ENCODE results near the gene LLCFC1.

Gene LLCFC1

DNA sequence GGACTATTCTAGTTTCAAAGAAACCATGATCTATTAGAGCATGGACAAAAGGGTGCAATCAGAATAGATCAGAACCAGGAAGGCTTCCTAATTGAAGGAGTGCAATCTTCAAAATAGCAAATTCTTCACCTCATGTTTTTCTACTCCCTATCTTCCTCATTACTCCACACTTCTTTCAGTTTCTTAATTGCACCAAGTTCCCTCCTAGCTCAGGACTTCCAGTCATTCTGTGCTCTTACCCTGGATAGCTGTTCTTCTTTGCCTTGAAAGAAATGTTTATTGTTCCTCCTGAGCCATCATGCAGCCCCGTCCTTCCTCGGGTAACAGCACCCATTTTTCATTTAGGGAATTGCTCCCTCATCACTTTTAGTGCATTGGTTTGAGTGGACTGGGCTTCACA lies 28.8 kb upstream of the LLCFC1 start:
- DNase-seq: no peak

DNA sequence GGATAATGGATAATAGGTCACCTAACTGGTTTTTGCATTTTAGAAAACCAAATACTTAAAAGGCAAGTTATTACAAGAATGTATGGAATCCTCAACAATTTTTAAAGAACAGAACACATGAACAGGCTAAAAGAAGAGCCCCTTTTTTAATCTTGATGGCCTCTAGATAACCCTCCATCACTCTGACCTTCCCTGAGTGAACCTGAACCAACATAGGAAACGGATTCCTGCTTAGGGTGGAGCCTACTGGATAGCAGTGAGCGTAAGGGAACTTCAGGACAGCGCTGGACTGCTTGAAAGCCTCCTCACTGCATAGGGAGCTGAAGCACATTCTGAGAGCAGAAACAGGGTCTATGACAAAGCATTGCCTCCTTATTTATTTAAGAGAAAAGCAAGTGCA lies 26.2 kb upstream of the LLCFC1 start:
- no peak for DNase-seq

DNA sequence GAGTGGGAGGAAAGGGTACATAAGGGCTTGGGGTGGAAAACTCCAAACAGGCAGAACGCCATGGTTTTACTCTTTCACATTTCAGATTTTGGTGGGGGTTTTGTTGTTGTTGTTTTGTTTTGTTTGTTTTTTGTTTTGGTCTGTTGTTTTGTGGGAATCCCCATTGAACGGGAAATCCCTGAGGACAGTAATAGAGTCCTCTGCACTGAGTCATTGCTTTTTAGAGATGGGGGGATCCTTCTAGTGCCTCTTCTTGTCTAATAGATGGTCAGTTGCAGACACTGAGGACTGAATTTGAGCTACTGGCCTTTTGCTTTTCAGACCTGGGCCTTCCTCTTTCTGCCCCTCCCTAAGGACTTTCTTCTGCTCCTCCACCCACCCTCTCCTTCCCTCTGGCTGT lies 25.7 kb upstream of the LLCFC1 start:
- DNase-seq: no peak

DNA sequence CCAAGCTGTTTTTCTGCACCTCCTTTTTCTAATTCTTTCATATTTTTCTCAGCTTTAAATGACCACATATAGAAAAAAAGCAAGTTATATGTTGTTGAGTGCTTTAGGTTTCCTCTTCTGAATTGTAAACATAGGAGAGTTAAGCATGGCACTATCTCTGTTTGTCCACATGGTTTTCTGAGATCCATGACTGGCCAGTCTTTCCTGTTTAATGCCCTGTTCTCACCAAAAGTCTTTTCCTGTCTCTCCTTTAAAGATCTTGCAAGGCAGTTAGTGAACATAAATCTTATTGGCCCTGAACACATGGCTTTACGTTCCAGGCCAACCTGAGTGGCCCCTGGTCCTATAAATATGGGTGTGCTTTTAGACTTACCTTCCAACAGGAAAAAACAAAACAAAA lies 25.2 kb upstream of the LLCFC1 start:
- DNase-seq: no peak

DNA sequence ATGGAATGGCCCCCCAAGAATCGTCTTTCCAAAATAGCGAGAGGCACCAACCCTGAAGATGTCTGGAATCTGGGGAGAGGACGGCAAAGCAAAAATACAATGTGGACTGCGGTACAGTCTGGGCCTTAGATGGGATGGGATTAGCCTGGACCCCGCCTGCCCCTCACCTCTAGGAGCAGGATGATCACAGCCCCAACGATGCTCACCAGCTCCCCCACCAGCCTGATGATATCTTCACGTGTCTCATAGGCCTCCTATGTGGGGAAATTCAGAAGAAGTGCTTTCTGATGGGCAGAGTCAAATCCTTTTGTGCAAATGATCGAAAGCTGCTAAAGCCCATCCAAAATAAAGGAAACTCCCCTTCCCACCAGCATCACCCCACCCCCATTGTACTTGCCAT lies 24.0 kb upstream of the LLCFC1 start:
- no peak for DNase-seq

DNA sequence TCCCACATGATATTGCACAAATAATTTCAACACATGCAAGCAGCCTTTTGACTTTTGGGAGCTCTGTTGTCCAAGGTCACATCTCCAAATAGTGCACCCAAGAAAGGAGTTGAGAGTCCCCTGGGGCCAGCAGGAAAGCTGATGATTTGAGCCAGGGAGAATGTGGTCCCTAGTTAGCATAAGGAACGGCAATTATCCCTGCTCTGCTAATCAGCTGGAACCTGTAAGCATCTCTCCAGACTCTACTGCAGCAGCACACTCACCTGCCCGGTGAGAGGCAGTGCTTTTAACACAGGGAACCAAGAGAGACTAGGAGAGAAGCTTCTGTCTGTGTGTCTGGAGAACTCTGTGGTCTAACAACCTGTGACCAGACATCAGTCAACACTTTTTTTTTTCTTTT lies 22.8 kb upstream of the LLCFC1 start:
- DNase-seq: no peak

DNA sequence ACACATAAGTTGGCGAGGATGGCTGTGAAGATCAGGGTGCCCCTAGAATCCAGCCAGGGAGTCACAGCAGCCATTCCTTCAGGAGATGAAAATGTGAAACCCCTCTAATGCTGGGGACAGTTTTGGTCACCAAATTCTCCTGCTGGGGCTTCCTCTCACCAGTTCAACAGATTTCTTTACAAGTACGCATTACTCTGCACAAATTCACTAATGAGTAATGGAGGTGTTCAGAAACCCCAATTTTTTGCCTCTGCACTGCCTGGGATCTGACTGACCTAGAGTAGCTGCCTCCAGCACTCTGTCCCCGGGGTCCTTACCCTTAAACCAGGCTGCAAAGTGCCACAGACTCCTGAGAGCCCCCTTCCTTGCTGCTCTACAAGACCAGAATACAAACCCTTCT lies 21.8 kb upstream of the LLCFC1 start:
- no peak for DNase-seq

DNA sequence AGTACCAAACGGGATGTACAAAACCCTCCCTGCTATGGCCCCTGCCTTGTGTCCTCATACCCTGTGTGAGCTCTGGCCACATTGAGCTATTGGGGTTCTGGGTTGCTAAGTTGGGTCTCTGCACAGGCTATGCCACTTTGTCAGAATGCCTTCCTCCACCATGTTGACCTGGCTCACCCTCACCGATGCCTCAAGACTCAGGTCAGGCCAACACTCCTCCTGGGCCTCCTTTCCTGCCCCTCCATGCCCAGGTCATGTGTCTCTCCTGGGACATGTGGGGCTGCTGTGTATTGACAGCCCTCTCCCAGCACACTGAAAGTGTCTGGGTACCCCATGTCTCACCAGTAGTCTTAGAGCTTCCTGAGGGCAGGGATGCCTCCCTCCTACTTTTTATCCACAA lies 20.4 kb upstream of the LLCFC1 start:
- no peak for DNase-seq

DNA sequence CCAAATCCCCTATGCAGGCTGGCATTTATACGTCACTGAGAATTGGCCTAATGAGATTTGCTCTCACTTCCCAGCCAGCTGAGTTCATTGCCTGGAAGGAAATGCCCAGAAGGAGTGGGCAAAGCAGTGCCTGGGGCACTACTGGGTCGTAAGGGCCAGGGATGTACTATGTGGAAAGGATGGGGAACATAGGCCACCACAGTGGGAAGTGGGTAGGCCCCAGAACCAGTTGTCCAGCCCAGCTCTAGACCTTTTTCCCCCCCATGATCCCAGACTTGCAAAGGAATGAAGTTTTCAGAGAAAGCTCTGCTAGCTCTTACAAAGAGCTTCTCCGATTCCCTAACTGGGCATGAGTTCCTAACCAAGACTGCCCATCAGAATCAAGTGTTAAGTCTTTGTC lies 19.6 kb upstream of the LLCFC1 start:
- DNase-seq: no peak

DNA sequence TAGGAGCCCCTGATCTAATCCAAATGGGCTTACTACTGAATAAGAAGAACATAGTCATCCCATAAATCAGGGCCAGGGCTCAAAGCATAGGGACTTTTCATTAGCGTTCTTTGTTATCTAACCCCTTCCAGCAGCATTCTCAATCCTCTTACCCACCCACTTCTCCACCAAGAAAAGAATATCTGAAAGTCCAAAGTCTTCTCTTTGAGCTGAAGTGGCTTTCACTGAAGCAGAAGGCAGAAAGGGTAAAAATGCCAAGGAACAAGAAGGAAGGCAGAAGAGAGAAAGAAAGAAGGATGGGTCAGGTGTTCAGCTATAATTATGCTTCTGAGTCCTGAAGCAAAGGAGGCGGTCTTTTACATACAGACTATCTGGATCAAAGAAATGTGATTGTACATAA lies 15.9 kb upstream of the LLCFC1 start:
- DNase-seq: no peak

DNA sequence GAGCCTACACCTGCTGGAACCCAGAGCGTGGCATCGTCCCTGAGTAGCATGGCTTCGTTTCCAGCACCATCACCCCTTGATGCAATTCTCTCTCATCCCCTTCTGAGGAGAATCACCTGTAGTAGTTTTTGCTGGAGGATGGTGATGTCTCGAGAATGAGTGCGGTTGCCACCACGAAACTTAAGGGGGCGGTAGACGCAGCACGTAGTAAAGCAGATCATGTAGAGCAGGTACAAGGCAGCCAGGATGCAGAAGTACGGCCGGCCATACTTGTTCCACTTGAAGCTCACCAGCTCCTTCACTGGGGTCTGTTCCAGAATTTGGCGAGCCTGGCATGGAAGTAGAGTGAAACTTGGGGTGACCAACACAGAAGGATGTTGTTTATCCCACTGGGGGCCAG lies 13.9 kb upstream of the LLCFC1 start:
- DNase-seq: no peak

DNA sequence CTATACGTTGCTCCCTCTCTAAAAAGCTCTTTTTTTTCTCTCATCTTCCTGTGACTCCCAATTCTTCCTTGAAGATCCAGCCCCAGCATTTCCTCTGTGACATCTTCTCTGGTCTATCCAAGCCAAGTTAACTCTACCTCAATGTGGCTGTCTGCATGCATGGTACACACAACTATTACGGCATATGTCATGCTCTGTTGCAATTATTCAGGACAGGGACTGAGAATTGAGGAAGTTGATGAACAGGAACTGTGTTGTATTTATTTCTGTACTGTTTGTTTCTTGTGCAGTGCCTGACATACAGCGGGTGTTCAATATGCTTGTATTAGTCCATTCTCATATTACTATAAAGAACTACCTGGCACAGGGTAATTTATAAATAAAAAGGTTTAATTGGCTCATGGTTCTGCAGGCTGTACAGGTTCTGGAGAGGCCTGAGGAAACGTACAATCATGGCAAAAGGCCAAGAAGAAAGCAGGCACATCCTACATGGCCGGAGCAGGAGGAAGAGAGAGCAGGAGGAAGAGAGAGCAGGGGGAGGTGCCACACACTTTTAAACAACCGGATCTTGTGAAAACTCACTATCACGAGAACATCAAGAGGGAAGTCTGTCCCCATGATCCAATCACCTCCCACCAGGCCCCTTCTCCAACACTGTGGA lies 12.1 kb upstream of the LLCFC1 start:
- no peak for DNase-seq

DNA sequence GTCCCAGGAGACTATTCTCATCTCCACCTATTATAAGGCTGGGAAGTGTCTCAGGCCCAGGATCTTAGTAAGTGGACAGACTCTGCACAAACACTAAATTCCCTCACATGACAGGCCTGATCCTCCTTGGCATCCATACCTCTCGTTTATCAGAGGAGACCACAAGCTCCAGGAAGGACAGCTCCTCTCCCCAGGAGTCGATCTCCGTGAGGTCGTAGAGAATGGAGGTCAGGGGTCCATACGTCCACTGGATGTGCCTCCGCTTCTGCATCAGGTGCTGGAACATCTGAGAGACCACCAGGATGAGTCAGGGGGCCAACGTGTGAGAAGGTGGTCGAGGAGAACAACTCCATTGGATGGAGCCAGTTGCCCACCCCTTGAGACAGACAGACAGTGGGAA lies 11.3 kb upstream of the LLCFC1 start:
- DNase-seq: no peak

DNA sequence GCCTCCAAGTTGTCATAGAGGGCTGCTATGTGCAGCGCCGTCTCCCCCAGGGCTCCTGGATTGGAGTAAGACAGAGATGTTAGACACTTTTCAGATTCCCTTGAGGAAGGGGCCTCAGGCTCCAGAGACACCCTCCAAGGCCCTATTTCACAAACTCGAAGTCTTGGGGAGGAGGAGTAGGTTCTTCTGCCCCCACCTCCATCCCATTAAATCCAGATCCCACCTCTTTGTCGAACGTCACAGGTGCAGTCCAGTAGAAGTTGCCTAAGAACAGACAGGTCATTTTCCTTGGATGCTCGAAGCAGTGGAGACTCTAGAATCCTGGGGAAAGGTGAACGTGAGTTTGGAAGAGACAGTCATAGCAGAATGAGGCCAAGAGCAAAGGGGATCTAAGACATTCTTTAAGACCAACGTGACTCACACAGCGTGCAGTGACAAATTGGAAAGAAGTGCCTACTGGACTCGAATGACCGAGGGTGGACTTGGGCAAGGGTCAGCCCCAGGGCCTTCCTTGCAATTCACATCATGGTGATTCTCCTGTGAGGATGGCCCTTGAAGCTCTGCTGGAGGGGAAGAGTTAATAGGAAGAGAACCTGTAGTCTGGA lies 9.1 kb upstream of the LLCFC1 start:
- DNase-seq: no peak

DNA sequence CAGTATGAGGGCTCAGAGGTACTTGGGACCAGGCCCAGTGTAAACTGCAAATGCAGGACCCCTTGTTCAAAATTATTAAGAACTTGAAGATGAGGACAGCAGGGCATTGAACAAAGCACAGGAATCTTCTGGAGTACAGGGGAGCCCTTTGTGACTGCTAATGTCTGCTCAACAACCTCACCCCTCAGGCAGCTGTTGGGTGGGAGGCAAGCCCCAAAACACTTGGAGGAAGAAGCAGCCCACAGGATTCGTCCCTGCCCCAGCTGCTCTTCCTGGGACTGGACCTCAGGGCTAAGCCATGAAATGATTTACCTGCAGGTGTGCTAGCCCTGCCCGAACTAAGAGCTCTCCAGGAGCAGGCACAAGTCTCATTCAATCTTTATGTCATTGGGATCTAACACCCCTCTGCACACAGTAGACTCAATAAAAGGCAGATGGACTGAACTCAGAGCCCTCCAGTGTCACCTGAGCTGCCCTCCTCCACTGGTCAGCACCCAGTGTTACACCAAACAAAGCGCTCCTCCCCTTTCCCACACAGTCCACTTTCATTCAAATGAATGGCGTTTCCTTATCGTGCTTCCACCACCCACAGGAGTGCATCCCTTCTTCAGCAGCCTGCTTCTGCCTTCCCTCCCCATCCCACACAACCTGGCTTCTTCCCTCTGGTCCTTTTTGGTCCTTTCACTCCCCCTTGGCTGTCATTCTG lies 6.7 kb upstream of the LLCFC1 start:
- no peak for DNase-seq

DNA sequence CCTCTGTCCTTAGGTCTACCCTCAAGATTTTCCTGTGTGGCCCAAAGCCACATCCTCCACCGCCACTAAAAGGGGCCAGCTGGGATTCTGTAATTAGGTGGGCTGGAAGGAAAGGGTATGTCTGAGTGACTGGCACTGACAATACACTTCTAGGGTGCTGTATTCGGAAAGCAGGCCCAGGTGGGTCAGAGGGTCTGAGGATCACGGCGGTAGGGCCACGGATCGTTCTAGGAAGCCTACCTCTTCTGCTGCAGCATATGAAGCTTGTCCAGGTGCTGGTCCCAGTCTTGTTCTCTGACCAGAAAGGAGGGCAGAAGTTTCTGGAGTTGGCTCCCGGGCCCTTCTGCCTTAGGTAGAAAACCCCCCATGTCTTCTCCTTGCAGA lies 6.2 kb upstream of the LLCFC1 start:
- DNase-seq: no peak

DNA sequence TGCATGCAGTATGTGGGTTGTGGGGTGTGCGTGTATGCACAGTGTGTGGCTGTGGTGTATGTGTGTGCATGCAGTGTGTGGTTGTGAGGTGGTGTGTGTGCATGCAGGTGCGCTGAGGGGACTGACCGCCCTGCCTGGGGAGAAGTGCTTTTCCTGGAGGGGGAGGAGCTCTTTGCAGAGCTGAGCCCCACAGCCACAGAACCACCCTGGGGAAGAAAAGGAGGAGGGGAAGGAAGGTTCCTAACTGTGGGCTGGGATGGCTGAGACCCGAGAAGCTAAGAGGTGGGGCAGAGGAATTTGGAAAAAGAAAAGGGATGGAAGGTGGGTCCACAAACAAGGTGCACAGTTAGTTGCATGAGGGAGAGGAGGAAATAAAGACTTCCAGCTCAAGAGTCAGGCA lies 5.7 kb upstream of the LLCFC1 start, which contains the start of gene TRPV5:
TRPV5 (minus strand) TSS at position 123 of the 400 bp plus-strand sequence. CDS start 287 bp downstream, outside the sequence.
- no peak for DNase-seq

DNA sequence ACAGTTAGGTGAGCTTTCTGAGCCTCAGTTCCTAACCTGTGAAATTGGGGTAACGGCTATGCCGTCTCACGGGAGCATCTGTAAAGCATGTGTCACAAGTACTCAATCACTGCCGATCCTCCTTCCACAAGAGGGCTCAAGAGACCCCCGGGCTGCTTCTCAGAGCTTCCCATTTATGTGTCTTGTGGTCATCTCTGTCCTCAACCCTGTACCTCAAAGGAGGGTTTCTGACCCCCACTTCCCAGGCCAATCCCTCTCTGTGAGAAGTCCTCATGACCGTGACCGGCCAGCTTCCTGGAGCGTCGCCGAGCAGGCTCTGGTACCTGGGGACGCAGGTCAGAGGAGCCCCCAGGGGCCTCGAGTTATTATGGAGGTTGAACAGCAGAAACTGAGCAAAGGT lies 5.2 kb upstream of the LLCFC1 start:
- no peak for DNase-seq

DNA sequence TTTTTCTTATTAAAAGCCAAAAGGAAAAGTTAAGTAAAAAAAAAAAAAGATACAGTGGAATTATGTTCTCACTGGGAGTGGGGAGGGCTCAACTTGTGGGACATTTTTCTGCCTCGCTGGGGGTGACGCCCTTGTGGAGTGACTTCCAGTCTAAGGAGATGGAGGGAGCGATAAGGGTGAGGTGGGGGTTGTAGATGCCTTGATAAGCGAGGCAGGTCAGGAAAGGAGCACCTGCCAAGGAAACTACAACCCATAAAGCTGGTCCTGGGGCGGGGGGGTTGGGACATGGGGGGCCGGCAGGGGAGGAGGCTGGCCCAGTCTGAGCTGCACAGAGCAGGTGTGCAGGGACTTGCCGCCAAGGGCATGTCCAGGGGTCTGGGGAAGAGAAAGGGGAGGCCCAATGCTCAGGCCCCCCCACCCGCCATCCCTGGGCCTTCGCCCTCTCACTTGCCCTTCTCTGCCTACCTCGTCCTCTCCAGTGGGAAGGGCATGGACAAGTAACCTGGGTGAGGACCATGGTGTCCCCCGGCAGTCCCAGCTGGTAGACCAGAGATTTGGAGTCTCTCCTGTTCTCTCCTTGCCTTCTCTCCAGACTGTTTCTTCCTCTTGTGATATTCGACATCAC lies 3.2 kb upstream of the LLCFC1 start:
- no peak for DNase-seq

DNA sequence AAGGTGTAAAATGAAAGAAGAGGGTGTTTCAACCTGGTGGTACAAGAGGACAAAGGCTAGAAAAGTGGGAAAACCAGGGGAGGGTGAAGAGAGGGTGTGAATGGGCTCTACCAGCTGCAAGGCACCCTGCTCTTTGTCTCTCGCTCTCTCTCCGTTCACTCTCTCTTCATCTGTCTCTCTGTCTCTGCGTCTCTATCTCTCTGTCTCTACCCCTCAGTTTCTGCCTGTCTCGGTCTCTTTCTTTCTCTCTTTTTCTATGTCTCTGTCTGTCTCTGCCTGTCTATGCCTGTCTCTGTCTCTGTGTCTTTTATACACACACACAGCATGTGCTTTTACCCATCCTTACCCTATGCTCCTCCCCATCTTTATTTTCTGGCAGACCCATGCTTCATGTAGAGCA lies 673 bp upstream of the LLCFC1 start:
- no peak for DNase-seq

DNA sequence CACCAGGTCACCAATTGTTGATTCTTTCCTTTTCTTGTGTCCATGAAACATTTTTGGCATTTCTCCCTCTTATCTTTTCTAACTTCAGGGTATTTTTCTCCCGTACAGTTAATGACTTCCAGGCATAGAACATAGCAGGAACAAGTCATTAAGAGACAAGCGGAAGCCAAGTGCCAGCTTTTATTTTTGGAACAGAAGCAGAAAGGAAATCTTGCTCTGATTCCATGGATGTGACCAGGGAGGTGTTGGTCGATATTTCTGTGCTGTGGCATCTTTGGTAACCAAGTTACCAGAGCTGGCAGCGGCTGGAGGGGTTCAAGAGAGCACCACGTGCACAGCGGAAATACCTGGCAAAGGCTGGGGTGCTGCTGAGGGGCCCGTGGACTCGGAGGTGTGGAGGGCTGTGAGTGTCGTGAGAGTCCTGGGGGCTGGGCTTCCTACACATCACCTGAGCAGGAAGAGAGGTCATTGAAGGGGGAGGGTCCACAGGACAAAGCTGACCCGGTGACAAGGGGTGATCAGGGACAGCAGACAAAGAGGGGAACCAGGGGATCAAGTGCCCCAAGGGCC lies 1.8 kb downstream of the LLCFC1 start:
- DNase-seq: no peak

DNA sequence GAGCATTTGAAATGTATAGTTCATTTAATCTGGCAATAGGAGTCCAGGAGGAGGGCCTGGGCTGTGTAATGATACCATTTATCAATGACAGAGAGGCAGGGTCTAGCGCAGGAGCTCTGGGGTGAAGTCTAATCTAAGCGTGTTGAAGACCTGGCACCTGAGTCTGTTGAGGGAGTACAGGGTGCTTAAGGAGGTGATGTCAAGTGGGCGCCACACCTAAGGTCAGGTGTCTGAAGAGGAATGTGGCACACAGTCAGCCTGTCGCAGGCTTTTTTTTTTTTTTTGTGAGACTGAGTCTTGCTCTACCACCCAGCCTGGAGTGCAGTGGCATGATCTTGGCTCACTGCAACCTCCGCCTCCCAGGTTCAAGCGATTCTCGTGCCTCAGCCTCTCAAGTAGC lies 2.3 kb downstream of the LLCFC1 start:
- DNase-seq: no peak

DNA sequence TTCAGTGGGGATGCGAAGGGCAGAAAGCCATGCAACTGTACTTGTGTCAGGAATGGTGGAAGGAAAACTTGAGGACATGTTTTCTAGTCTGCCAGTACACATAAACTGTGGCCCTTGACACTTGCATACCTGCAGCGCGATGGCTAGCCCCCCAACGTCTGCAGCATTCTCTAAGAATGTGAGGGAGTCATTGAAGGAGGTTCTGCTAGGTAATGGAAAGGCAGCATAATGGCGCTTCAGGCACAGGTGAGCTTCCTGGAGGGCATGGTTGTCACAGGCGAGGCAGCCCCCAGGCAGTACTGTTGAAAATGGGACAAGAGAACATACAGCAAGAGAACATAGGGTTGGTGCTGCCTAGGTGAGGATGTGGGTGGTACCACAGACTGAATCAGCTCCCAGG lies 3.5 kb downstream of the LLCFC1 start:
- no peak for DNase-seq

Data from stimulated activated CD4-positive, alpha-beta T cell treated with anti-CD3 and anti-CD28 coated beads, Interleukin-4, amount 100 ng/mL, for 4 hours (primary cell).